NCI-H2081 treated with DMSO at 0.1 percent for 48 hours (cell line): ENCODE data around the gene DOC2B.
"Not testable (repeated sequence)": the region's sequence is repeated elsewhere in the genome, so short reads cannot be mapped to it uniquely, and the experiment has no call there.

Experiments
- DNase-seq: peaks from one replicate; lab custom pipeline; 2025; lab: John Stamatoyannopoulos, UW

The DOC2B gene

GRCh38 chr17:189444-189843, 8.0 kb upstream of the DOC2B start:
- no peak for DNase-seq

- no peak for DNase-seq
Observed at GRCh38 chr17:187130-187529, 5.7 kb upstream of the DOC2B start.

- no peak for DNase-seq
Observed at GRCh38 chr17:185445-186138, 4.1 kb upstream of the DOC2B start.

GRCh38 chr17:183021-183420, 1.6 kb upstream of the DOC2B start:
- DNase-seq, result no peak

- no peak for DNase-seq
Observed at GRCh38 chr17:182050-182751, 751 bp upstream of the DOC2B start.

GRCh38 chr17:180381-181244, 837 bp downstream of the DOC2B start:
- no peak for DNase-seq

GRCh38 chr17:179781-180380, 1.6 kb downstream of the DOC2B start:
- no peak for DNase-seq

- no peak for DNase-seq
Observed at GRCh38 chr17:179066-179432, 2.4 kb downstream of the DOC2B start.

- no peak for DNase-seq
Observed at GRCh38 chr17:178292-179065, 3.0 kb downstream of the DOC2B start.

GRCh38 chr17:177762-178161, 3.7 kb downstream of the DOC2B start:
- DNase-seq, result no peak

GRCh38 chr17:177155-177554, 4.3 kb downstream of the DOC2B start:
- no peak for DNase-seq

GRCh38 chr17:173166-173911, 8.1 kb downstream of the DOC2B start:
- no peak for DNase-seq

GRCh38 chr17:172401-172800, 9.0 kb downstream of the DOC2B start:
- no peak for DNase-seq

GRCh38 chr17:171871-172270, 9.6 kb downstream of the DOC2B start:
- no peak for DNase-seq

- DNase-seq, result no peak
Observed at GRCh38 chr17:170130-170670, 11.2 kb downstream of the DOC2B start.

GRCh38 chr17:168614-169013, 12.8 kb downstream of the DOC2B start:
- not testable (repeated sequence) for DNase-seq

GRCh38 chr17:165939-166338, 15.5 kb downstream of the DOC2B start:
- no peak for DNase-seq

GRCh38 chr17:164303-165235, 16.9 kb downstream of the DOC2B start:
- DNase-seq, result no peak

GRCh38 chr17:163514-164098, 17.8 kb downstream of the DOC2B start:
- DNase-seq, result no peak
